MM.1S (cell line): ENCODE results near the gene NME3.

Experiments used
- CTCF ChIP-seq: fragments of 300-600 bp; sonication (generic); IDR thresholded peaks from 2 replicates; pipeline ENCODE4 v1.5.1; 2016; ENCODE audit warnings: antibody characterized with exemption, low read length, mixed read lengths
- EZH2 ChIP-seq: fragments of 300-600 bp; sonication (generic); optimal IDR thresholded peaks from 2 replicates; pipeline ENCODE3; 2017; ENCODE audit warnings: low read depth, mild to moderate bottlenecking, antibody characterized with exemption, low read length, mixed read lengths
- EZH2phosphoT487 ChIP-seq: fragments of 300-600 bp; sonication (generic); IDR thresholded peaks from 2 replicates; pipeline ENCODE4 v1.6.1; 2018; ENCODE audit warnings: antibody characterized with exemption, low read length

DNA sequence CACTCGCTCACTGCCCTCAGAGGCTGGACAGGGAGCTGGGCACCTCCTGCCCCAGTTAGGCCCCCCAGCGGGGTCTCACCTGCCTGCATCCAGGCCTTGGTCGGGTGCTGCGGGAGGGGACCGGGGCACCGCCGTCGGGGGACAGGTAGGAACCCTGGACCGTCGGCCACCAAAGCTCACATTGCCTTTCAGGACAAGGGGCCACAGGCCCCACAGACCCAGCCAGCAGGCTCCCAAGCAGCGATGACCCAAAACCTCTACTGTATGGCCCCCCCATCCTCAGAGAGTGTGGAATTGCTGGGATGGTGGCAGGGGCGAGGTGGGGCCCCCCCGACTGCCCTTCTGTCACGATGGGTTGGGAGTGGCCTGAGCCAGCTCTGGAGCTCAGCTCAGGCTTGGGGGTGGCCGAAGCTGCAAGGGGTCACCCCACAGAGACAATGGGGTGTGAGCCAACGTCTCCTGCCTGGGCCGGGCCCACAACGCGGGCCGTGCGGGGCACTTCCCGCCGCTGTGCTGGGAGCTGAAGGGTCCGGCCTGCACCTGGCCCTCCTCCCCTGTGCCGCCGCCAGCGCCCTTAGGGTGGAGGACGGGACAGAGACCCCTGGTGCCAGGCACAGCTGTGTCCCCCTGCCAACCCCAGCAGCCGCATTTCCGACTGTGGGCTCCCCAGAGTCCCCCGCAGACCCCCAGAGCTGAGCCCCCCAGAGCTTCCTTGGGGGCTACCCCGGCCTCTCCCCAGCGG lies 21.7 kb upstream of the NME3 start:
- no peak for TF ChIP-seq CTCF
- no peak for TF ChIP-seq EZH2
- TF ChIP-seq EZH2phosphoT487: no peak
